ENCODE data around the gene KANK2.
"Not testable (repeated sequence)": the region's sequence is repeated elsewhere in the genome, so short reads cannot be mapped to it uniquely, and the experiment has no call there.

KANK2 gene

DNA sequence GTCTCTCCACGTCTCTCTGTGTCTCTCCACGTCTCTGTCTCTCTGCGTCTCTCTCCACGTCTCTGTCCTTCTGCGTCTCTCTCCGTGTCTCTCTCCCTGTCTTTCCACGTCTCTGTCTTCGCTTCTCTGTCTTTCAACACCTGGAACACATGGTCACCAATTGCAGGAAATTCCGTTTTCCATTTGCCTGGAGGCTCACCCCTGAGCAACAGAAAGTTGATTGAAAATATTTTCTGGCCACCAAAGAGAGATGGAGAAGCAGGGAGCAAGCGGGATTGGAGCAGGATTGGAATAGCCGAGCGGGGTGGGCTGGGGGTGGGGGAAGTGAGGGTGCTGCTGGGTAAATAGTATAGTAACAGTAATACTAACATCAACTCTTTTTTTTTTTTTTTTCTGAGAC, 1.7 kb downstream of the KANK2 start:
- no peak for DNase-seq

DNA sequence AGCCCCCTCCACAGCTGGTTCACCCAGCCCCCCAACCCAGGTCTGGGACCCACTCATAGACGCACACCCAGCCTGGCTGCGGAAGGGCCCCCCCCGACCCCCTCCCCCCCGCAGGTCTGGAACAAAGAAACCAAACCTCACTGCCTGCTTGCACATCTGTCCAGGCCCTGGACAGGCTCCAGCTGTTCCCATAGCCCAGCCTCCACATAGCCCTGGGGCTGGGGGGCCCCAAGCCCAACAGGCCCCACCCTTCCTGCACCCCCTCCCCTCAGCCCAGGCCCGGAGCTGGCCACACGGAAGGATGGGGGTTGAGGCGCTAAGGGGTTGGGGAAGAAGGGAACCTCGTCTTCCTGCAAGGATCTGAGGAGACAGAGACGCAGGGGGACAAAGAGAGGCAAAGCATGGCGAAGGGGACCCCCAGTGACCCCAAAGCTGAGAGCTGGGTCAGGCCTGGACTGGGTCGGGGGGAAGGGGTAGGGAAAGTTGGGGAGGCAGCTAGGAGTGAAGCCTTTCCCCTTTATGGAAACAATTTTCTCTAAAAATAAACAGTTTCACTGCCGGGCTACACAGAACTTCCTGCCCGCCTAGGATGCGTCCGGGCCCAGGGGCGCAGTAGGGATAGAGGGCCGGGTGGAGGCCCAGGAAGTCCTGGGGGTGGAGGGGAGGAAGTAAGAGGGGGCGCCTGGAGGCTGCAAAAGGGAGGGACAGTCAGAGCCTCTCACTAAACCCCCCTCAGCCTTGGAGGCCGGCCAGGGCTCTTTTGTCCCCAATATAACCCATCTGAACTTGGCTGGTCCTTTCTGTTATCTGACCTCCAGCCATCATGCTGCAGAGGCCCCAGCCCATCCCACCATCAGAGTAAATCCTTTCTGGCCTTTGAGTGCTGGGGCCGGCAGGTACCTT, 2.4 kb downstream of the KANK2 start:
- no peak for DNase-seq

DNA sequence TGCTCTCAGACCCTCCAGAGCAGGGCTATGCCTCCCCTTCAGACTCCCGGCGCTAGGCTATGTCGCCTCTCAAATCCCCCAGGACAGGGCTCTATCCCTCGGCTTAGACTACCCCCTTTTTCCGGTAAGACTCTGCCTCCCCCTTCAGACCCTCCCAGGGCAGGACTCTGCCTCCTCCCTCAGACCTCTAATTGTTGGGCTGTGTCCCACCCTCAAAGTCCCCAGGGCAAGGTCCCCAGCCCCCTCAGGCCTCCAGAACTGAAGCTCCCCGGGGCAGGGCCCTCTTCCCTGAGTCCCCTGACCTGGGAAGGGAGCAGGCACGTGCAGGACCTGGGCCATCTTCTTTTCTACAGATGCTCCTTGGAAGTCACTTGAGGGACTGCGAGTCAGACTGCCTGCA, 3.2 kb downstream of the KANK2 start:
- no peak for DNase-seq

DNA sequence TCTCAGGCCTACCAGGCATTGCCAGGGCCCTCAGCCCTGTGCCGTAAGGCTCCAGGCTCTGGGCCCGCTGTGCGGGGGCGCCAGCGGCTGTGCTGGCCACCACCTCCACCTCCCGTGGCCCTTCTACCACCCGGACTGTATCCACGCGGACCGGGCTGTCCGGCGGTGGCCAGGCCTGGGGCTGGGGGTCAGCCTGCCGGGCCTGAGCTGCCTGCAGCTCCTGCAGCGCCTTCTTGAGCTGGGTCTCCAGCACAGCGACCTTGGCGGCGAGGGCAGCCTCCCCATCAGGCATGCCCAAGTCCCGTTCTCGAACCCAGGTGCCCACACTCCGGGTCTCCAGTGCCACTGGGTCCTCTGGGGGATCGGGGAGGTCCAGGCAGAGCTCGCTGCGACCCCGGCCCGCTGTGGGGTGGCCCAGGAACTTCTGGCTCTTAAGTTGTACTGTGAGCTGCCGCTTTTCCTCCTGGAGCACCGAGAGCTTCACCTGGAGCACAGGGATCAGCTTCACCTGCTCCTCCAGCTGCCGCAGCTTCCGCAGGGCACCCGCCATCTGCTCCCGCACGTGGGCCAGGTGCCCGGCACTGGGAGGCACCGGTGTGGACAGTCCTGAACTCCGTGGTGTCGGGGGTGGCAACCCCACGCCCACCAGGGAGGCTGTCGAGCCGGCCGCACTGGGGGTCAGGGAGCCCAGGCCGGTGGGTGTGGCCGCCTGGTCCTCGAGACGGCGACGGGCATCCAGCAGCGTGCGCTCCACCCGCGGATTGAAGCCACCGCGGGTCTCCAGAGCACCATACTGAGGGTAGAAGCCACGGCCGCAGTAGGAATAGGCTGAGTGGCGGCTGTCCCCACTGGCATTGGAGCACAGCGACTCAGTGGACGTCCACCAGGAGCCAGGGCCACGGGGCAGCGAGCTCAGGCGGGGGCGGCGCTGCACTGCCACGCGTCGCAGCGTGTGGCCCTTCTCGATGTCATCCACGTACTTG, 4.1 kb downstream of the KANK2 start:
- DNase-seq = no peak

DNA sequence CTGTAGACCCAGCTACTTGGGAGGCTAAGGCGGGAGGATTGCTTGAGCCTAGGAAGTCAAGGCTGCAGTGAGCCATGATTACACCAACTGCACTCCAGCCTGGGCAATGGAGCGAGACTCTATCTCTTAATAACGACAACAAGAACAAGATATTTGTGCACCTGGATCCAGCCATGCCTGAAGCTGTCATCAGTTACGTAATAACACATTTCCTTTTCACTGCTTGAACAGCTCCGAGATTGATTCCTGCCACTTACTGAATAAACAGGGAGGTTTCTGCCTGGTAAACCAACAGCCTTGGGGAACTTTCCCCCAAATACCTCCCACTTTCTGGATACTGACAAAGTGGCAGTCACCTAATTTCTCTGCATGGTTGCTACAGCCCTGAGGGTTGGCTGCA, 5.4 kb downstream of the KANK2 start:
- no peak for DNase-seq

DNA sequence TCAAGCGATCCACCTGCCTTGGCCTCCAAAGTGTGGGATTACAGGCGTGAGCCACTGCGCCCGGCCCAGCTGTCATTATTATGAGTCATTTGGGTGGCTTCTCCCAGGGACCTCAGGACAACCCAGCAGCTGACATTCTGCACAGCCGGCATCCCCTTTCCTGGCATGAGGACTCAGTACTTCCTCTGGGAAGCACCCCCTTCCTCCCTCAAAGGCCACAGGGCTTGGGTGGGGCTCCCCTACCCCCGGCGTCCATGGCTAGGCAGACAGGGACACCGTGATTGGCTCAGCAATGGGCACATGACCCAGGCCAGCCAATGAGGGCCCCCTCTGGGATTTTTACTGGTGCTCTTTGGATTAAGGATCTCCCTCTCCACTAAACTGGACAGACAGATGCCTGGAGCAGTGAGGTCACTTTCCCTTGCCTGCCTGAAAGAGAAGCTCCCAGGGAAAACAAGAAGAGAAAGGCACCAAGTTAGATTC, 6.0 kb downstream of the KANK2 start:
- DNase-seq = peak; percentile 41

DNA sequence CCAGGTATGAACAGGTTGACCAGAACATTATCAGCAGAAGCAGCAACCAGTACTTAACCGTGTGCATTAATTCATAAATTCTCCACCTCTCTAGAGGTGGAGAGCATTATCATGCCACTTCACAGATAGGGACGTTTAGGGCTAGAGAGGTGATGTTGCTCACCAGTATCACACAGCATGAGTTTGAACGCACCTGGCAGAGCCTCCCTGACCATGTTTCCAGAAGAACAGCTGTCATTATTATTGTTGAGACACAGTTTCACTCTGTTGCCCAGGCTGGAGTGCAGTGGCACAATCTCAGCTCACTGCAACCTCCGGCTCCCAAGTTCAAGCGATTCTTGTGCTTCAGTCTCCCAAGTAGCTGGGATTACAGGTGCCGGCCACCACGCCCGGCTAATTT, 6.8 kb downstream of the KANK2 start:
- DNase-seq = no peak

DNA sequence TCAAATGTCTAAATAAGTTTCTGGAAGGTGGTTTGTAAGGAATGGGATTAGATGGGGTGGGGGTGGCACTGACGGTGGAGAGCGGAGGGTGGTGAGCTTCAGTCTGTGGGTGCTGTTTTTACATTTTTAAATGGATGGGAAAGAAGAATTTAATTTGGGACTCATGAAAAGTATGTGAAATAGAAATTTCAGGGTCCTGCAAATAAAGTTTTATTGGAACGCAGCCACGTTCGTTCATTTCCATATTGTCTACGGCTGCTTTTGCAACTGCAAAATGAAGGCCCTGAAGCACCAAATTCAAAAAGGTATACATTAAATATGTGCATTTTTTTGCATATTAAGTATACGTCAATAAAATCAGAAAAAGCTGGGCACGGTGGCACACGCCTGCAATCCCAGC, 9.9 kb downstream of the KANK2 start:
- DNase-seq = no peak

DNA sequence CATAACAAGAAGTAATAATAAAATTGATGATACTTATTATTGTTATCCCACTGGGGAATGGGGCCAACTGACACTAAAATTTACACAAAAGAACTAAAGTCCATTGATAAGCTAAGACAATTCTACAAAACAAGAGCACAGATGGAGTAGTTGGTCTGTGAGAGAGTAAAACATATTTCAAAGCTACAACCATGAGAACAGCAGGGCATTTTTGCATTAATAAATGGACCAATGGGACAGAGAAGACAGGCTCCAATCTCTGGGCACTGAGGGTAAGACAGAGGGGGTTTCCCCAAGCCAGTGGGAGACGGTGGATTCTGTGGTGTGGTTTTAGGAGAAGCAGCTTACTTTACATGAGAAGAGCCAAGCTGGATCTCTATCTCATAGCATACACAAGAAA, 14.4 kb downstream of the KANK2 start:
- DNase-seq = no peak

DNA sequence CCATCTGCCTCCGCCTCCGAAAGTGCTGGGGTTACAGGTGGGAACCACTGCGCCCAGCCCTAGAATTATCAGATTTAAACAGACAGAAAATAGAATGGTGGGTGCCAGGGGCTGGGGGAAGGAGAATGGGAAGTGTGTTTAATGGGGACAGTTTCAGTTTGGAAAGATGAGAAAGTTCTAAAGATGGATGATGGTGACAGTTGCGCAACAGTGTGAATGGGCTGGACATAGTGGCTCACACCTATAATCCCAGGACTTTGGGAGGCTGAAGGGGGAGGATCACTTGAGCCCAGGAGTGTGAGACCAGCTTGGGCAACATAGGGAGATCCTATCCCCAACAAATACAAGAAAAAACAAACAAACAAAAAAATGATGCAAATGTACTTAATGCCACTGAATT, 15.9 kb downstream of the KANK2 start:
- no peak for DNase-seq

DNA sequence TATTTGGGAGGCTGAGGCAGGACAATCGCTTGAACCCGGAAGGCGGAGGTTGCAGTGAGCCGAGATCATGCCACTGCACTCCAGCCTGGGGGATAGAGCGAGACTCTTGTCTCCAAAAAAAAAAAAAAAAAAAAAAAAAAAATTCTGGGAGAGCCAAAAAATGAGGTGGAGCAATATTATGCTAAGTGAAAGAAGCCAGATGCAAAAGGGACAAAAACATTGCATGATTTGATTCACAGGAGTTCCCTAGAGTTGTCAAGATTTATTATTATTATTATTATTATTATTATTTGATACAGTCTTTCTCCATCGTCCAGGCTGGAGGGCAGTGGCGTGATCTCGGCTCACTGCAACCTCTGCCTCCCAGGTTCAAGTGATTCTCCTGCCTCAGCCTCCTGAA, 16.4 kb downstream of the KANK2 start:
- not testable (repeated sequence) for DNase-seq

DNA sequence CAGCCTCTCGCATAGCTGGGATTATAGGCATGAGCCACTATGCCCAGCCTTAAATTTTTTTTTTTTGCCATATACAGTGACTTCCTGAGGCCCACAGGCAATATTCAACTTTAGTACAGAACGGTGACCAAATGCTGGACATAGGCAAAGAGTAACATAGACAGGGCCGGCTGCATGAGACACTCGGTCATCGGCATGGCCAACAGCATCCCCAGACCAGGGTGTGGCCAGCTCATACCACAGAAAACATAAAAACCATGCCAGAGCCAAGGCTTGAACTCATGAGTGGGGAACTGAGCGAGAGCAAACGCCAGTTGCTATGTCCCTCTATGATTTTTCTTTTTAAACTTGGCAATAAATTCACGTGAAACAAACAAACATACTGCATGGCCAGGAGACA, 17.0 kb downstream of the KANK2 start:
- DNase-seq = no peak

DNA sequence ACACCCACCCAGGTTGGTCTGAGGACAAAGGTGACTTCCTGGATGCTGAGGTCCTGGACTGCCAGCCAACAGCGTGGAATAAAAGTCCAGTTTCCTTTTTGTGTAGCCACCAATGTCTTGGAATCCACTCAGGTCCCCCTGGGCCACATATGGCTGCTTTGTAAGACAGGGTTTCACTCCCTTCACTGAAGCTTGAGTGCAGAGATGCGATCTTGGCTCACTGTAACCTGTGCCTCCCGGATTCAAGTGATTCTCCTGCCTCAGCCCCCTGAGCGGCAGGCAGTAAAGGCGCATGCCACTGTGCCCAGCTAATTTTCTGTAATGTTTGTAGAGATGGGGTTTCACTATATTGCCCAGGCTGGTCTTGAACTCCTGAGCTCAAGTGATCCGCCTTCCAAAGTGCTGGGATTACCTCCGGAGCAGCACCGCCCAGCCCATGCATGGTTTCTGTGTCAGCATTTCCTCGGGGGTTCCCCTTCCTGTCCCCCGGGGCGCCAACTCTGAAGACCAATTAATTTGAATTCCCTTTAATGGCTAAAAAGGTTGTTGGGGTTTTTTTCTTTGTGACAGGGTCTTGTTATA, 17.5 kb downstream of the KANK2 start:
- no peak for DNase-seq

DNA sequence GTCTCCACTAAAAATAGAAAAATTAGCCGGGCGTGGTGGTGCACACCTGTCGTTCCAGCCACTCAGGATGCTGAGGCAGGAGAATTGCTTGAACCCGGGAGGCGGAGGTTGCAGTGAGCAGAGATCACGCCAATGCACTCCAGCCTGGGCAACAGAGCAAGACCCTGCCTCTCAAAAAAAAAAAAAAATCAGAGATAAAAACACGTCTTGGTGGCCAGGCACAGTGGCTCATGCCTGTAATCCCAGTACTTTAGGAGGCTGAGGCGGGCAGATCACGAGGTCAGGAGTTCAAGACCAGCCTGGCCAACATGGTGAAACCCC, 18.2 kb downstream of the KANK2 start:
- DNase-seq = not testable (repeated sequence)

DNA sequence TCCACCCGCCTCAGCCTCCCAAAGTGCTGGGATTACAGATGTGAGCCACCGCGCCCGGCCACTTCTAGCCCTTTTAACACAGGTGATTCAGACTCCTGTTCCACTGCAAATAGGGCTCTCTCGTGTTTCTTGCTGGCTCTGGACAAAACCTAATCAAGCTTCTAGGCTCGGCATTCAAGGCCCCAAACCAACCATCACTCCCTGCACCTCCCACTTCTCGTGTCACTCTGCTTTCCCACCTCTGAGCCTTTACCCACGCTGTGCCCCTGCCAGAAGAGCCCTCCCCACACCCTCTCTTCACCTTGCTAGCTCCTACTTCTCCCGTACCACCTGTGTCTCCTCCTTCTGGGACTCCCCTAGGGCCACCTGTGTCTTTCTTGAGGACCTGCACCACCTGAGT, 19.8 kb downstream of the KANK2 start:
- DNase-seq = no peak

DNA sequence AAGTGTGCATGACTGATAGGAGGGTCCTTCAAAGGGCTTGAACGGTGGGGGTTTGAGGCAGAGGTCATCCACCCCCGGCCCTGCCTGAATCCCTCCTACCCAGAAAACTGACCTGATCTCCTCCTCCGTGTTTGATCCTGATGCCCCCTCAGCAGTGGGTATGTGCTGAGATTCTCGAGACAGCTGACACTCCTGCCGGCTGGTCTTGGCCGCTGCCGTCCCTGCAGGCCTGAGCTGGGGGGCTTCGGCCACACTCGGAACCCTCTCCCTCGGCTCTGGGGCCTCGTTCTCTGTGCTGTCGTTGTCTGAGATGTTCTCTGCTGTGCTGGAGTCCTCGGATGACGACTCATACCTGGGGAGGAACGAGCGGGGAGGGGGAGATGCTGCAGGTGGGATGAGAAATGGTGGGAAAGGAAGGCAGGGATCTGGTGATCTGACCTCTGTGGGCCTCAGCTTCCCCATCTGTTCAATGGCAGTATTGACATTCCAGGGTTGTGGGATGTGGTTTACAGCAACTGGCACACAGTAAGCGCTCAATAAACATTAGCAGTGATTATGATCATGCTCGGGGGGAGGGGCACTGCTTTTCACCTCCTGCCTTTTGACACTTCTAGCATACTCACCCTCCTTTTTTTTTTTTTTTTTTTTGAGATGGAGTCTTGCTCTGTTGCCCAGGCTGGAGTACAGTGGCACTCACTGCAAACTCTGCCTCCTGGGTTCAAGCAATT, 20.7 kb downstream of the KANK2 start:
- DNase-seq = no peak

DNA sequence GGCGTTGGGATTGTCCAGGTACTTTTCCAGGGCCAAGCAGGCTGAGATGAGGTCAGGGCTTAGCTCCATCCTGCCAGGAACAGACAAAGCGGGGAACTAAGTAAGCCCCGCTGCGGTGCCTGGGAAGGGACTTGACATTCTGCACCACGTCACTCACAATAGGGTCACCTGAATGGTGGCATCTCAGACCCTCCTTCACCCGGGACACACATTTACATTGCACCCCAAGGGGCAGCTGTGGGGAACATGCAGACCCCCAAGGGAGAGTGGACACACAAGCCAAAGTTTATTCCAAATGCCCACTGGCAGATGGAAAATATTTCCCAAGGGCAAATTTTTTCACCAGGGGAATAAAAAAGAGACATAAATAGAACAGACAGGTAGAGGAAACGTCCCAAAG, 21.4 kb downstream of the KANK2 start:
- no peak for DNase-seq

DNA sequence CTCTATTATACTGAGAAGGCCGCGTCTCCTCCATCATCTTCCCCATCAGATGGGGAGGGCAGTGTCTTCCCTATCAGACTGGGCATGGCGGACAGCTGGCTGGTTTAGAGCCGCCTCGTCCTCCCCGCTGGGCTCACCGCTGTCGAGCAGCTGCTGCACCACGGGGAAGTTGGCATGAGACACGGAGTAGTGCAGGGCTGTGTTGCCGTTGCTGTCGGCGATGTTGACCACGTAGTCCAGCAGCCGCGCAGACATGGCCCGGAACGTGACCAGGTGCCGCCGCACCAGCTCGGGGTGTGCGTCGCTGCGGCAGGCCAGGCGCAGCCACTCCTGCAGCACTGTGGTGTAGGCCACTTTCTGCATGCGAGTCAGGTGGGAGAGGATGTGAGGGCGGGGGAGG, 23.0 kb downstream of the KANK2 start:
- DNase-seq = no peak

DNA sequence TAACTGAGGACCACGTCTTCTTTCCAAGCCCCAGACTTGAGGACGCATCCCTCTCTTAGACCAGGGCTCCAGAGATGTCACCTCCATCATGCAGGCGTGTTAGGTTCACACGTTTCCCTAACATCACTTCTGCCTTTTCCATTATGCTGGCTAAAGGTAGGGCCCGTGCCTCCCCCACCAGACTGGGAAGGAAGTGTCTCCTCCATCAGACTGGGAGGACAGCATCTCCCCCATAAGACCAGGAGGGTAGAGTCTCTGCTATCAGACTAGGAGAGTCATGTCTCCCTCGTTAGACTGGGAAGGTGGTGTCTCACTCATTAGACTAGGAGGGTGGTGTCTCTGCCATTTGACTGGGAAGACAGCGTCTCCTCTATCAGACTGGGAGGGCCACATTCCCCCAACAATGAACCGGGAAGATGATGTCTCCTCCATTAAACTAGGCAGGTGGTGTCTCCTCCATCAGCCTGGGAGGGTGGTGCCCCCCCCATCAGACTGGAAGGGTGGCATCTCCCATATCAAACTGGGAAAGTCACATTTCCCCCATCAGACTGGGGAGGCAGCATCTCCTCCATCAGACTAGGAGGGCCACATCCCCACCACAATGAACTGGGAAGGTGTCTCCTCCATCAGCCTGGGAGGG, 23.7 kb downstream of the KANK2 start:
- no peak for DNase-seq

DNA sequence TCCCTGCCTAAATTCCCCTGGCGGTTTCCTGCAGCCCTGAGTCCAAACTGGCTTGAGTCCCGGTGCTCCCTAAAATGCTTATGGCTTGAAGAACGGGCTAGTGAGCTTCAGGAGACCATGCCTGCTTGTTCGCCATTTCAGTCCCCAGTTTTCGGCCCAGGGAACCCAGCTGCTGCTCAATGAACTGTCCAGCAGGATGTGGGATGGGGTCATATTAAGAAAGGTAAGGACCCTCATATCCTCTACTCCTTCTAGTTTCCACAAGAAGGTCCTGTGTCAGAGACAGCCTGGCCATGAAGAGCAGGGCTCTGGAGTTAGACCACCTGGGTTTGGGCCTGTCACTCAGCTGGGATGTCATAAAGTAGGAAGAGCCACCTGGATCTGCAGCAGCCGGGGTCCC, 24.8 kb downstream of the KANK2 start:
- no peak for DNase-seq

DNA sequence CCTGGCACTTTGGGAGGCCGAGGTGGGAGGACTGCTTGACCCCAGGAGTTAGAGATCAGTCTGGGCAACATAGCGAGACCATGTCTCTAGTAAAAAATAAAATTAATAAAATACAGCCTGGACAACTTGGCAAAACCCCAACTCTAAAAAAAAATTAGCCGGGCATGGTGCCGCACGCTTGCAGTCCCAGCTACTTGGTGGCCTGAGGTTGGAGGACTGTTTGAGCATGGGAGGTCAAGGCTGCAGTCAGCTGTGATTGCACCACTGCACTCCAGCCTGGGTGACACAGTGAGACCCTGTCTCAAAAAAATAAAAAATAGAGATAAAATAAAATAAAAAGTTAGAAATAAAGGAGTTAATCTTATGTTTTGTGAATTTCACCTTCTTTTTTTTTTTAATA, 26.2 kb downstream of the KANK2 start:
- no peak for DNase-seq
